SK-N-SH (cell line): ENCODE data around the gene TTC7B. TPM values are rescaled to one million over a fixed set of nuclear protein-coding genes. Genes with fewer than 3 reads are reported as not detected.

Source experiments
- CTCF ChIA-PET: fragments of 300-600, 350-600 bp; formaldehyde crosslinking; extraction: SDS; loops from one replicate; lab custom pipeline; 2021; lab: Yijun Ruan, JAX
- POLR2A ChIA-PET: fragments of 350-600 bp; sonication (Branson Sonifier 250); formaldehyde crosslinking; extraction: SDS; loops from one replicate; lab custom pipeline; 2020; ENCODE audit warnings: antibody characterized with exemption, inconsistent platforms; lab: Yijun Ruan, JAX
- DNase-seq: peaks from one replicate; pipeline ENCODE4 v3.0.0; 2012
- H2AFZ ChIP-seq: fragments of 200-600 bp; sonication (generic); 2 replicates; pipeline ENCODE4 v1.8.1; 2016; ENCODE audit warnings: antibody characterized with exemption, mild to moderate bottlenecking, low read depth
- H3F3A ChIP-seq: fragments of 200-600 bp; sonication (generic); replicated peaks from 2 replicates; pipeline ENCODE3; 2016; ENCODE audit warnings: antibody characterized with exemption, mild to moderate bottlenecking; ENCODE audit not compliant: insufficient read depth
- H3K27ac ChIP-seq, 2 experiments: fragments of 200-500 bp in 1 of 2; fragments of 200-600 bp in 1 of 2; sonication (Bioruptor generic) in 1 of 2; sonication (generic), shearing (Covaris generic) in 1 of 2; 2 replicates each; pipeline versions ENCODE4 v1.5.1 to v1.6.1; 2014 to 2016; ENCODE audit warnings: low read depth in 2 of 2, inconsistent platforms in 1 of 2, low read length in 1 of 2, mild to moderate bottlenecking in 1 of 2, mixed read lengths in 1 of 2
- H3K27me3 ChIP-seq: fragments of 200-600 bp; sonication (generic), shearing (Covaris generic); 2 replicates; pipeline ENCODE4 v1.6.1; 2016; ENCODE audit warnings: mixed run types; ENCODE audit not compliant: insufficient read depth
- H3K36me3 ChIP-seq, 2 experiments: fragments of 200-500 bp in 1 of 2; fragments of 200-600 bp in 1 of 2; sonication (Bioruptor generic) in 1 of 2; sonication (generic) in 1 of 2; replicated peaks in 1 of 2; 2 replicates each; pipeline versions ENCODE3 to v1.5.1; 2014 to 2016; ENCODE audit warnings: low read length in 1 of 2, mild to moderate bottlenecking in 1 of 2; ENCODE audit not compliant: insufficient read depth in 2 of 2, control insufficient read depth in 1 of 2
- H3K4me1 ChIP-seq, 2 experiments: fragments of 200-500 bp in 1 of 2; fragments of 200-600 bp in 1 of 2; sonication (Bioruptor generic) in 1 of 2; sonication (generic), shearing (Covaris generic) in 1 of 2; 2 replicates each; pipeline versions ENCODE4 v1.5.1 to v1.6.1; 2014 to 2016; ENCODE audit warnings: low read depth in 1 of 2, low read length in 1 of 2, mixed run types in 1 of 2; ENCODE audit not compliant: insufficient read depth in 2 of 2, control insufficient read depth in 1 of 2
- H3K4me2 ChIP-seq: fragments of 200-600 bp; sonication (generic), shearing (Covaris generic); 2 replicates; pipeline ENCODE4 v1.6.1; 2017; ENCODE audit warnings: mixed run types
- H3K4me3 ChIP-seq, 2 experiments: fragments of 200-500 bp in 1 of 2; fragments of 200-600 bp in 1 of 2; sonication (Bioruptor generic) in 1 of 2; sonication (generic), shearing (Covaris generic) in 1 of 2; 2 replicates each; pipeline versions ENCODE4 v1.5.1 to v1.8.1; 2014 to 2016; ENCODE audit warnings: low read depth in 2 of 2, inconsistent platforms in 1 of 2, low read length in 1 of 2, mild to moderate bottlenecking in 1 of 2, mixed read lengths in 1 of 2, moderate library complexity in 1 of 2
- H3K79me2 ChIP-seq: fragments of 200-600 bp; sonication (generic); 2 replicates; pipeline ENCODE4 v1.8.1; 2017; ENCODE audit warnings: mild to moderate bottlenecking; ENCODE audit not compliant: insufficient read depth
- H3K9ac ChIP-seq: fragments of 200-600 bp; sonication (generic); 2 replicates; pipeline ENCODE4 v1.6.1; 2017; ENCODE audit warnings: mixed run types
- H3K9me2 ChIP-seq: fragments of 200-600 bp; sonication (generic); 2 replicates; pipeline ENCODE4 v1.6.1; 2017; ENCODE audit warnings: mixed run types
- H3K9me3 ChIP-seq: fragments of 200-600 bp; sonication (generic); 2 replicates; pipeline ENCODE4 v1.6.1; 2017; ENCODE audit warnings: mixed run types, mild to moderate bottlenecking, moderate library complexity
- H4K20me1 ChIP-seq: fragments of 200-600 bp; sonication (generic); 2 replicates; pipeline ENCODE4 v1.6.1; 2017; ENCODE audit warnings: mild to moderate bottlenecking, mixed run types; ENCODE audit not compliant: insufficient read depth
- CHD2 ChIP-seq: fragments of 150-350 bp; IDR thresholded peaks from 2 replicates; pipeline ENCODE4 v1.6.1; 2018; ENCODE audit warnings: low read length; ENCODE audit not compliant: partially characterized antibody
- EZH2phosphoT487 ChIP-seq: fragments of 200-600 bp; sonication (generic); IDR thresholded peaks from 2 replicates; pipeline ENCODE4 v1.6.1; 2017; ENCODE audit warnings: low read depth, mixed run types, mild to moderate bottlenecking, antibody characterized with exemption, moderate library complexity, borderline replicate concordance
- GATA2 ChIP-seq: sonication (generic); formaldehyde crosslinking; IDR thresholded peaks from 2 replicates; pipeline ENCODE4 v1.5.0; 2020; ENCODE audit warnings: mild to moderate bottlenecking, missing genetic modification reagents
- IRF3 ChIP-seq: fragments of 150-350 bp; IDR thresholded peaks from 2 replicates; pipeline ENCODE4 v1.6.1; 2016; ENCODE audit warnings: mild to moderate bottlenecking, low read depth, low read length
- JUND ChIP-seq: IDR thresholded peaks from 2 replicates; pipeline ENCODE4 v1.4.0; 2012
- MXI1 ChIP-seq: IDR thresholded peaks from 2 replicates; pipeline ENCODE4 v1.6.1; 2012; ENCODE audit warnings: mild to moderate bottlenecking, low read depth, low read length, improper control_type of control experiment
- NFIC ChIP-seq: IDR thresholded peaks from 2 replicates; pipeline ENCODE4 v1.4.0; 2012; ENCODE audit warnings: borderline replicate concordance
- PBX3 ChIP-seq: IDR thresholded peaks from 2 replicates; pipeline ENCODE4; 2012
- REST ChIP-seq: IDR thresholded peaks from 2 replicates; pipeline ENCODE4 v1.6.1; 2012; ENCODE audit warnings: mild to moderate bottlenecking, low read depth, low read length, moderate library complexity
- TAF1 ChIP-seq: IDR thresholded peaks from 2 replicates; pipeline ENCODE4 v1.6.1; 2012; ENCODE audit warnings: low read depth, mild to moderate bottlenecking, low read length, moderate library complexity, borderline replicate concordance
- TEAD4 ChIP-seq: IDR thresholded peaks from 2 replicates; pipeline ENCODE4 v1.4.0; 2012; ENCODE audit warnings: mild to moderate bottlenecking, borderline replicate concordance; ENCODE audit not compliant: insufficient read depth
- USF1 ChIP-seq: IDR thresholded peaks from 2 replicates; pipeline ENCODE4 v1.4.0; 2012; ENCODE audit warnings: low read depth, borderline replicate concordance
- USF2 ChIP-seq: fragments of 150-350 bp; IDR thresholded peaks from 2 replicates; pipeline ENCODE4 v1.6.1; 2017; ENCODE audit warnings: antibody characterized with exemption, low read length, low read depth, borderline replicate concordance
- YY1 ChIP-seq: IDR thresholded peaks from 2 replicates; pipeline ENCODE4 v1.4.0; 2012; ENCODE audit warnings: low read depth, mild to moderate bottlenecking
- ZBTB33 ChIP-seq: IDR thresholded peaks from 2 replicates; pipeline ENCODE4 v1.4.0; 2012; ENCODE audit warnings: low read depth, borderline replicate concordance
- WGBS: methylation state at CpG from one replicate; pipeline ENCODE4 v1.1.6; 2017; ENCODE audit warnings: low lambda C conversion rate; 5-methylcytosine and 5-hydroxymethylcytosine counted together
- polyA plus RNA-seq, 3 experiments: library from polyadenylated mRNA; depleted of rRNA; stranded (reverse); fragments of >200 nt; gene quantifications; 2 replicates each; pipeline ENCODE4 v1.2.3, GENCODE V29; 2012

TTC7B gene
- polyA plus RNA-seq, 1 of the 3 experiments (the other 2 are of a cell fraction): 43.1 TPM

- TF ChIP-seq TEAD4: no peak
- no peak for TF ChIP-seq NFIC
- TF ChIP-seq EZH2phosphoT487: no peak
- TF ChIP-seq GATA2 (CRISPR knock-in tag): no peak
- TF ChIP-seq ZBTB33: no peak
- no peak for TF ChIP-seq TAF1
- no peak for TF ChIP-seq PBX3
- no peak for TF ChIP-seq USF2
- no peak for TF ChIP-seq REST
- no peak for TF ChIP-seq USF1
- no peak for TF ChIP-seq YY1
- TF ChIP-seq CHD2: no peak
- TF ChIP-seq JUND: no peak
- no peak for TF ChIP-seq MXI1
- TF ChIP-seq IRF3: no peak
- TF ChIP-seq, all 33 proteins: peak for 0
- Histone ChIP-seq H3K36me3 (peaks cover 10 to 26% of the 10 kb centered on the region in 2 experiments), H3K79me2 (no peaks in the 10 kb centered on the region), H3K4me3 (no peak overlapping the region), H2AFZ (no peak overlapping the region), H3K9ac (no peak overlapping the region), H3K9me2 (no peaks in the 10 kb centered on the region), H3K4me1 (peaks cover 17 to 23% of the 10 kb centered on the region in 2 experiments), H3K4me2 (no peak overlapping the region), H3F3A (peaks cover 9% of the 10 kb centered on the region), H3K27me3 (no peaks in the 10 kb centered on the region), H3K27ac (no peak overlapping the region), H4K20me1 (no peaks in the 10 kb centered on the region), H3K9me3 (no peaks in the 10 kb centered on the region)
- 65% methylated on average over 10 of the region's 10 CpGs for WGBS
- DNase-seq: no peak
- CTCF ChIA-PET: no interaction called here
- POLR2A ChIA-PET: no interaction called here
Observed at GRCh38 chr14:90671382-90672234, 144.6 kb downstream of the TTC7B start.
